Panc1 (cell line): ENCODE data around the gene PAPOLB. TPM values are rescaled to one million over a fixed set of nuclear protein-coding genes. Genes with fewer than 3 reads are reported as not detected.

Source experiments
- ATAC-seq: fragments of 200-7000 bp; cut with Tn5 transposase; 2 replicates; pipeline ENCODE4 v1.9.1; 2020; ENCODE audit warnings: mild to moderate bottlenecking, moderate library complexity
- BruUV-seq: library from RNA; stranded (reverse); fragments of 400-500 nt; replicated peaks from 2 replicates; lab custom pipeline; 2021; lab: Mats Ljungman, UMichigan
- CTCF ChIA-PET: fragments of 300-600 bp; sonication (Branson Sonifier 250); formaldehyde crosslinking; loops from one replicate; lab custom pipeline; 2022; ENCODE audit warnings: antibody characterized with exemption; lab: Charles Lee
- POLR2A ChIA-PET: fragments of 300-600 bp; sonication (Branson Sonifier 250); formaldehyde crosslinking; loops from one replicate; lab custom pipeline; 2022; ENCODE audit warnings: antibody characterized with exemption; lab: Charles Lee
- DNase-seq: peaks from one replicate; pipeline ENCODE4 v3.0.0-alpha.2; 2010; ENCODE audit warnings: low read depth, low spot score
- H3K27ac ChIP-seq: 2 replicates; pipeline ENCODE4 v1.5.1; 2011; ENCODE audit warnings: mild to moderate bottlenecking, low read length, inconsistent platforms
- H3K27me3 ChIP-seq: fragments of 200-500 bp; sonication (Bioruptor generic); 2 replicates; pipeline ENCODE4 v1.6.0; 2014; ENCODE audit warnings: low read length, inconsistent platforms; ENCODE audit not compliant: control insufficient read depth, insufficient read depth
- H3K36me3 ChIP-seq: fragments of 200-500 bp; sonication (Bioruptor generic); 2 replicates; pipeline ENCODE4 v1.5.1; 2014; ENCODE audit warnings: inconsistent platforms, mild to moderate bottlenecking, low read length, moderate library complexity; ENCODE audit not compliant: control insufficient read depth, insufficient read depth
- H3K4me1 ChIP-seq: 2 replicates; pipeline ENCODE4 v1.5.1; 2011; ENCODE audit warnings: inconsistent platforms, mild to moderate bottlenecking, low read length, moderate library complexity; ENCODE audit not compliant: control insufficient read depth, insufficient read depth
- H3K4me3 ChIP-seq, 2 experiments: 2 replicates each; pipeline ENCODE4 v1.5.1; 2011 to 2012; ENCODE audit warnings: low read depth in 2 of 2, low read length in 2 of 2, mild to moderate bottlenecking in 2 of 2, inconsistent platforms in 1 of 2, moderate library complexity in 1 of 2
- H3K9me3 ChIP-seq: fragments of 200-500 bp; sonication (Bioruptor generic); 2 replicates; pipeline ENCODE4 v1.5.1; 2014; ENCODE audit warnings: low read depth, mild to moderate bottlenecking, inconsistent platforms, low read length, moderate library complexity; ENCODE audit not compliant: control insufficient read depth, insufficient read depth
- POLR2AphosphoS5 ChIP-seq: IDR thresholded peaks from 2 replicates; pipeline ENCODE4 v1.6.1; 2012; ENCODE audit warnings: mild to moderate bottlenecking, low read depth, low read length, moderate library complexity
- SIN3A ChIP-seq: IDR thresholded peaks from 2 replicates; pipeline ENCODE4 v1.6.1; 2012; ENCODE audit warnings: low read depth, mild to moderate bottlenecking, low read length, moderate library complexity, borderline replicate concordance; ENCODE audit not compliant: insufficient read depth
- TCF7L2 ChIP-seq: IDR thresholded peaks from 2 replicates; pipeline ENCODE4 v1.6.1; 2011; ENCODE audit warnings: mild to moderate bottlenecking, low read depth, low read length, inconsistent platforms
- in situ Hi-C: cut with HindIII; loops from 2 replicates; pipeline ENCODE4 v1.10.0; 2016; ENCODE audit warnings: low sequenced_read_pairs, low pct_unique_long_range_greater_than_20kb
- intact Hi-C: fragments of 100-400 bp; cut with micrococcal nuclease; formaldehyde crosslinking; loops from one replicate; pipeline ENCODE4 v1.10.0; 2022; ENCODE audit not compliant: unreplicated experiment
- total RNA-seq: library from RNA; stranded (reverse); gene quantifications from one replicate; pipeline ENCODE4 v1.2.1, GENCODE V29; 2021; ENCODE audit not compliant: unreplicated experiment
- TF ChIP-seq, protein P1 (sequence below), 2 experiments: IDR thresholded peaks; 2 replicates each; pipeline ENCODE4 v1.6.1; 2011 to 2012; ENCODE audit warnings: low read depth in 2 of 2, control low read depth in 1 of 2, low read length in 1 of 2, mild to moderate bottlenecking in 1 of 2, moderate library complexity in 1 of 2; ENCODE audit not compliant: insufficient read depth in 1 of 2
- TF ChIP-seq, protein P2 (sequence below): fragments of 450-650 bp; IDR thresholded peaks from 2 replicates; pipeline ENCODE4 v1.5.1; 2017; ENCODE audit warnings: mild to moderate bottlenecking

PAPOLB gene
- total RNA-seq, 1 experiment from 2014 or later, result not detected

DNA sequence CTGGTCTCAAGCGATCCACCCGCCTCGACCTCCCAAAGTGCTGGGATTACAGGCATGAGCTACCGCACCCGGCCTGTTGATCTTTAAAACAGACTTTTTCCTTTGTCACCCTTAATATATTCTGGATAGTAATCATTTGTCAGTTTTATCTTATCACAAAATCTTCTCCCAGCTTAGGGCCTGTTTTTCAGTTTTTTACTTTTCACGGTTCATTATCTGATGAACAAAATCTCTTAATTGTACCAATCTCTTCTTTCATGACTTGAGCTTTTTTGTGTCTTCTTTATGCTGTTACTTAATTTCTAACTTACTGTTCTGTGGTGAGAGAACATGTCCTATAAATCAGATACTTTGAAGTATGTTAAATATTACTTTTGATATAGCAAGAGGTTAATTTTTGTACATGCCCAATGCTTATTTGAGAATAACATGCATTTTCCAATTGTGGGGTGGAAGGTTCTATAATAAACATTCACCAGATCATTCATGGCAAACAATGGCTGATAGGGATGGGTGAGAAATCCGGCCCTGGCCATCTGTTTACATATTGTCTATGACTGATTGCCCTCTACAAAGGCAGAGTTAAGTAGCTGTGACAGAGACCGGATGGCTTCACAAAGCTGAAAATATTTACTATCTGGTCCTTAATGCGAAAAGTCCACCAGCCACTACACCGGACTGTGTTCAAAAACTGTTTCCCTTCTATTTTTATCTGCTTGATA, 5.3 kb downstream of the PAPOLB start:
- POLR2A ChIA-PET, result no interaction called here
- no peaks in the 10 kb centered on the region for H3K9me3 ChIP-seq
- DNase-seq (no peak), ATAC-seq (no peak)
- CTCF ChIA-PET, result interaction anchor here (0.7 kb wide), 1 partner anchor 244 kb away, joined by 3 read pairs; no protein-coding TSS in a partner anchor
- H3K27ac ChIP-seq, result no peak overlapping the region
- 0 out of 2 replicates have a peak, but pooled peaks cover 3% of the 10 kb centered on the region for H3K4me1 ChIP-seq
- no peak overlapping the region for H3K4me3 ChIP-seq
- no peaks in the 10 kb centered on the region for H3K36me3 ChIP-seq
- intact Hi-C loops (no loop called here), in situ Hi-C loops (no loop called here)
- TF ChIP-seq, protein P1, sequence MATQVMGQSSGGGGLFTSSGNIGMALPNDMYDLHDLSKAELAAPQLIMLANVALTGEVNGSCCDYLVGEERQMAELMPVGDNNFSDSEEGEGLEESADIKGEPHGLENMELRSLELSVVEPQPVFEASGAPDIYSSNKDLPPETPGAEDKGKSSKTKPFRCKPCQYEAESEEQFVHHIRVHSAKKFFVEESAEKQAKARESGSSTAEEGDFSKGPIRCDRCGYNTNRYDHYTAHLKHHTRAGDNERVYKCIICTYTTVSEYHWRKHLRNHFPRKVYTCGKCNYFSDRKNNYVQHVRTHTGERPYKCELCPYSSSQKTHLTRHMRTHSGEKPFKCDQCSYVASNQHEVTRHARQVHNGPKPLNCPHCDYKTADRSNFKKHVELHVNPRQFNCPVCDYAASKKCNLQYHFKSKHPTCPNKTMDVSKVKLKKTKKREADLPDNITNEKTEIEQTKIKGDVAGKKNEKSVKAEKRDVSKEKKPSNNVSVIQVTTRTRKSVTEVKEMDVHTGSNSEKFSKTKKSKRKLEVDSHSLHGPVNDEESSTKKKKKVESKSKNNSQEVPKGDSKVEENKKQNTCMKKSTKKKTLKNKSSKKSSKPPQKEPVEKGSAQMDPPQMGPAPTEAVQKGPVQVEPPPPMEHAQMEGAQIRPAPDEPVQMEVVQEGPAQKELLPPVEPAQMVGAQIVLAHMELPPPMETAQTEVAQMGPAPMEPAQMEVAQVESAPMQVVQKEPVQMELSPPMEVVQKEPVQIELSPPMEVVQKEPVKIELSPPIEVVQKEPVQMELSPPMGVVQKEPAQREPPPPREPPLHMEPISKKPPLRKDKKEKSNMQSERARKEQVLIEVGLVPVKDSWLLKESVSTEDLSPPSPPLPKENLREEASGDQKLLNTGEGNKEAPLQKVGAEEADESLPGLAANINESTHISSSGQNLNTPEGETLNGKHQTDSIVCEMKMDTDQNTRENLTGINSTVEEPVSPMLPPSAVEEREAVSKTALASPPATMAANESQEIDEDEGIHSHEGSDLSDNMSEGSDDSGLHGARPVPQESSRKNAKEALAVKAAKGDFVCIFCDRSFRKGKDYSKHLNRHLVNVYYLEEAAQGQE (IDR thresholded peaks at IDR 0.05; ENCODE audit: insufficient read depth in 1 of 2, low read depth in 2 of 2, low read length in 1 of 2), result no peak
- TF ChIP-seq, protein P2, sequence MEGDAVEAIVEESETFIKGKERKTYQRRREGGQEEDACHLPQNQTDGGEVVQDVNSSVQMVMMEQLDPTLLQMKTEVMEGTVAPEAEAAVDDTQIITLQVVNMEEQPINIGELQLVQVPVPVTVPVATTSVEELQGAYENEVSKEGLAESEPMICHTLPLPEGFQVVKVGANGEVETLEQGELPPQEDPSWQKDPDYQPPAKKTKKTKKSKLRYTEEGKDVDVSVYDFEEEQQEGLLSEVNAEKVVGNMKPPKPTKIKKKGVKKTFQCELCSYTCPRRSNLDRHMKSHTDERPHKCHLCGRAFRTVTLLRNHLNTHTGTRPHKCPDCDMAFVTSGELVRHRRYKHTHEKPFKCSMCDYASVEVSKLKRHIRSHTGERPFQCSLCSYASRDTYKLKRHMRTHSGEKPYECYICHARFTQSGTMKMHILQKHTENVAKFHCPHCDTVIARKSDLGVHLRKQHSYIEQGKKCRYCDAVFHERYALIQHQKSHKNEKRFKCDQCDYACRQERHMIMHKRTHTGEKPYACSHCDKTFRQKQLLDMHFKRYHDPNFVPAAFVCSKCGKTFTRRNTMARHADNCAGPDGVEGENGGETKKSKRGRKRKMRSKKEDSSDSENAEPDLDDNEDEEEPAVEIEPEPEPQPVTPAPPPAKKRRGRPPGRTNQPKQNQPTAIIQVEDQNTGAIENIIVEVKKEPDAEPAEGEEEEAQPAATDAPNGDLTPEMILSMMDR, result no peak
- TF ChIP-seq SIN3A (no peak), TCF7L2 (no peak)
- H3K27me3 ChIP-seq, result peaks cover 28% of the 10 kb centered on the region
- BruUV-seq, result no TSS peak

DNA sequence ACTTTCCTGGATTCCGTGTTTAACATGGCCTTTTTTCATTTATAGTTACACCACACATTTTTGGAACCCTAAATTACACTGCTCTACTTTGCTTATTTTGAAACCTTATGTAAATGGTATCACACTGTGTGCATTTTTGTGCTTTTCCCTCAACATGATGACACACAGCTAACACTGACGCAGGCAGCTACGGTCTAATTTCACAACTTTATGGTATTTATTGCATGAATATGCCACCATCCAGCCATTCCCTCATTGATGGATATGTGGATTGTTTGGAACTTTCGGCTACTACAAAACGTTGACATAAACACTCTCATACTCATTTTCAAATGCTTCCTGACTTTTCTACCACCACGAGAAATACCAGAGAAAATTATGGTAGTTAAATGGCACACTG, 6.9 kb downstream of the PAPOLB start:
- no peaks in the 10 kb centered on the region for H3K36me3 ChIP-seq
- no TSS peak for BruUV-seq
- ChIA-PET POLR2A (no interaction called here), CTCF (interaction anchor here (0.6 to 0.7 kb wide), 2 partner anchors 24 to 291 kb away, joined by 4 to 6 read pairs; no protein-coding TSS in a partner anchor)
- ATAC-seq, result no peak
- no peak for TF ChIP-seq TCF7L2
- TF ChIP-seq, protein P1 (IDR thresholded peaks at IDR 0.05; ENCODE audit: insufficient read depth in 1 of 2, low read depth in 2 of 2, low read length in 1 of 2), result no peak
- TF ChIP-seq, protein P2, result no peak
- TF ChIP-seq POLR2AphosphoS5, result no peak
- TF ChIP-seq SIN3A, result no peak
- H3K9me3 ChIP-seq, result no peaks in the 10 kb centered on the region
- no peak overlapping the region for H3K27ac ChIP-seq
- no peak for DNase-seq
- peaks cover 24% of the 10 kb centered on the region for H3K27me3 ChIP-seq
- H3K4me3 ChIP-seq, result no peak overlapping the region
- intact Hi-C loops, result no loop called here
- 0 out of 2 replicates have a peak, but pooled peaks cover 3% of the 10 kb centered on the region for H3K4me1 ChIP-seq
- in situ Hi-C loops, result no loop called here
